ENCODE data around the gene FNDC10. TPM values are rescaled to one million over a fixed set of nuclear protein-coding genes. Genes with fewer than 3 reads are reported as not detected.
A peak's percentile ranks its signal among the peaks of the same experiment; 100 is the strongest.

Gene FNDC10
- total and polyA plus RNA-seq, 9 of the 15 experiments (the other 6 are each of a cell fraction or from before 2014, with no cell fraction given), result 0.08 to 6.3 (median 1.6) TPM

DNA sequence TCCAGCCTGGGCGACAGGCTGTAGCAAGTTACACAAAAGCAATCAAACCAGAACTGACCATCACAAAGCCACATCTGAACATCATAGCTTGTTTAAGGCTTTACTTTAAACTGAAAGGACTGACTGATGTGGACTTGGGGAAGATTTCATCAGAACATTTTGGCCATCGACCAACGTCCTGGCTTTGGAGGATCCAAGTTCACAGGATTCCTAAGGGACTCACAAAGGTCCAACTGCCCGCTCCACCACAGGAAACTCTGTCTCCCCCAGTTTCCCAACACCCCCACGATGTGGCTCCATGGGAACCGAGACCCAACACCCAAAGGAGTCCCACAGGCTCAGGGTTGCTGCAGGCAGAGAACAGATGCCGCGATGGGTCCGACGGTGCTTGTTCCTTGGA lies 34.6 kb downstream of the FNDC10 start:
- Histone ChIP-seq H3K4me1 (replicated peaks in 1 of 2; ENCODE audit: control insufficient read depth in 2 of 2, insufficient read depth in 2 of 2, low read length in 2 of 2) (peaks cover 3 to 21% of the 10 kb centered on the region in 2 experiments; a peak in 3 of 5 replicates), H3K9ac (ENCODE audit: insufficient read depth in 1 of 2, low read depth in 2 of 2, low read length in 2 of 2) (0 out of 4 replicates have a peak overlapping the region, but pooled peaks of 1 of the 2 experiments have one; percentile 22), H4K20me1 (replicated peaks; ENCODE audit: control insufficient read depth, insufficient read depth, low read length) (peaks cover 23% of the 10 kb centered on the region), H3K27me3 (ENCODE audit: control insufficient read depth in 2 of 2, insufficient read depth in 2 of 2, low read length in 2 of 2) (no peaks in the 10 kb centered on the region), H3K36me3 (ENCODE audit: control insufficient read depth, insufficient read depth, low read length) (peaks cover 92% of the 10 kb centered on the region), H3K4me3 (no peak overlapping the region), H3K9me1 (ENCODE audit: control insufficient read depth, insufficient read depth, low read length) (no peaks in the 10 kb centered on the region), H3K79me2 (ENCODE audit: control insufficient read depth, insufficient read depth, low read length) (peaks cover 82% of the 10 kb centered on the region), H3K9me3 (replicated peaks; ENCODE audit: control insufficient read depth, insufficient read depth, low read depth, low read length) (peaks cover 4% of the 10 kb centered on the region; the same call in 1 of the 2 replicates), H2AFZ (ENCODE audit: low read depth, low read length) (no peak overlapping the region), H3K4me2 (ENCODE audit: insufficient read depth, low read length) (no peak overlapping the region), H3K27ac (ENCODE audit: extremely low read depth, low read depth, low read length) (no peak overlapping the region; the same call in 2 of the 3 replicates)
- TF ChIP-seq HNRNPLL (IDR thresholded peaks at IDR 0.05; ENCODE audit: low read depth, low read length, poor library complexity, severe bottlenecking) (no peak), ZNF263 (CRISPR knock-in tag; IDR thresholded peaks at IDR 0.05; ENCODE audit: borderline replicate concordance) (no peak), ARID2 (IDR thresholded peaks at IDR 0.05) (no peak), SUPT5H (IDR thresholded peaks at IDR 0.05) (0 out of 2 replicates have a peak, but pooled peaks have one; percentile 10), COPS2 (conservative IDR thresholded peaks at IDR 0.05) (no peak), HDGF (IDR thresholded peaks at IDR 0.05) (no peak), DIDO1 (tag; IDR thresholded peaks at IDR 0.05; ENCODE audit: low read depth) (no peak), POLR2A (conservative IDR thresholded peaks at IDR 0.05) (peak; percentile 15; the same call in 1 of the 2 replicates), RBFOX2 (IDR thresholded peaks at IDR 0.05; ENCODE audit: low read depth, low read length) (0 out of 2 replicates have a peak, but pooled peaks have one; percentile 33), RBM34 (IDR thresholded peaks at IDR 0.05; ENCODE audit: borderline replicate concordance, insufficient read depth, low read length) (no peak), HNRNPK (IDR thresholded peaks at IDR 0.05; ENCODE audit: low read depth, low read length, poor library complexity, severe bottlenecking) (no peak)
- TF ChIP-seq, protein P1, sequence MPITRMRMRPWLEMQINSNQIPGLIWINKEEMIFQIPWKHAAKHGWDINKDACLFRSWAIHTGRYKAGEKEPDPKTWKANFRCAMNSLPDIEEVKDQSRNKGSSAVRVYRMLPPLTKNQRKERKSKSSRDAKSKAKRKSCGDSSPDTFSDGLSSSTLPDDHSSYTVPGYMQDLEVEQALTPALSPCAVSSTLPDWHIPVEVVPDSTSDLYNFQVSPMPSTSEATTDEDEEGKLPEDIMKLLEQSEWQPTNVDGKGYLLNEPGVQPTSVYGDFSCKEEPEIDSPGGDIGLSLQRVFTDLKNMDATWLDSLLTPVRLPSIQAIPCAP (CRISPR knock-in tag; IDR thresholded peaks at IDR 0.05; ENCODE audit: borderline replicate concordance), result no peak
- TF ChIP-seq, protein P2, sequence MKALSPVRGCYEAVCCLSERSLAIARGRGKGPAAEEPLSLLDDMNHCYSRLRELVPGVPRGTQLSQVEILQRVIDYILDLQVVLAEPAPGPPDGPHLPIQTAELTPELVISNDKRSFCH (CRISPR knock-in tag; IDR thresholded peaks at IDR 0.05), result no peak
- TF ChIP-seq, protein P2 (tag; IDR thresholded peaks at IDR 0.05), result no peak
- intact Hi-C loops (cut with micrococcal nuclease) (no loop called here), in situ Hi-C loops (cut with MboI) (loop anchor here (5.0 kb wide), 1 partner anchor 92 kb away; the partner anchor contains the start of gene CDK11B)
- CTCF ChIA-PET (ENCODE audit: low intra/inter-chr PET ratio), result no interaction called here
- POLR2A ChIA-PET, result interaction anchor here (1.0 to 1.4 kb wide), 3 partner anchors 8 to 11 kb away, joined by 3 to 4 read pairs (median 3); no protein-coding TSS in a partner anchor
- no peak for ATAC-seq
- DNase-seq (ENCODE audit: extremely low read depth in 1 of 4, low spot score in 3 of 4), result no peak
- no TSS peak for BruUV-seq (replicated peaks)
- 96% methylated on average over 10 of the region's 10 CpGs for WGBS (ENCODE audit: insufficient coverage, low coverage, missing lambda C conversion rate)
- no peak for FAIRE-seq

Measured in K562 (cell line).